EH (cell line): ENCODE results near the gene SEMA3B.
A peak's percentile ranks its signal among the peaks of the same experiment; 100 is the strongest.
"Not testable (repeated sequence)": the region's sequence is repeated elsewhere in the genome, so short reads cannot be mapped to it uniquely, and the experiment has no call there.

Source experiments
- DNase-seq: peaks from one replicate; pipeline ENCODE4 v3.0.0-alpha.2; 2015; ENCODE audit warnings: low read depth

Gene SEMA3B

GRCh38 chr3:50237754-50238548 is 31.0 kb upstream of the SEMA3B start:
- DNase-seq, result peak; percentile 92

DNA sequence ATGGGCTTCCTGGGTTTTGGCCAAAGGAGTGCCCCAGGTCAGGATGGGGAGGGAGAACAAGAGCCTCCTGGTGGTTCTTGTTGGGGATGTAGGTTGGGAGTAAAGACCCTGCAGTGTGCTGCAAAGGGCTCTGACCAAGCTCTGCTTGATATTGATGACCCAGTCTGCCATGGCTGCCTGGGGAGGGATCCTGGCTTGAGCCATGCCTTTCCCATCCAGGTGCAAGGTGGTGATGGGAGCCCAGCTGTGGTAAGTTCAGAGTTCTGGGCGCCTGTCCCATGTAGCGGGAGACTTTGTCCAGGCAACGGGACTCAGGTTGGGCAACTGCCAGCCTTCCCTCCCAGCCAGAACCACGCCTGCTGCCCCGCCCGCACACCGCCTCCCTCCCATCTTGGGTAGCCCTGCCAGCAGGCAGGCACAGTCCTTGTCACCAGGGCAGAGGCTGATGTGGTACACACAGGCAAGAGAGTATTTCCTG is 30.4 kb upstream of the SEMA3B start:
- peak; percentile 49 for DNase-seq

GRCh38 chr3:50239649-50240048 is 29.3 kb upstream of the SEMA3B start:
- DNase-seq, result no peak

DNA sequence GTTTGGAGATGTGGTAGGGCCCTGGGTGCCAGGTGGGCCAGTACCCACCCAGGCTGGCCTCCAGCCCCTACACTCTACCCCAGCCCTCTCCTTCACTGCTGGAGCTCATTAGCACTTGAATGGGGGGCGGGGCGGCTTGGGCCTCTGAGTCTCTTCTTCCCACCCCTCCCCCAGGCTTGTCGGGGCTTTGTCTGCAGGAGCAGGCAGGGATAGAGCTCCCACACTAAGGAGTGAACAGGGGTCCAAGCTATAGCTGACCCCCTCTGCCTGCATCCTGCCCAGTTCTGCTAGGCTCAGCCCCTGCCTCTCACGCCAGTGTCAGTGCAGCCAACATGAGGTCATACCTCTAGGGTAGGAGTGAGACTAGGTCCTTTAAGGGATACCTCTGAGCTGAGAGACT is 27.8 kb upstream of the SEMA3B start:
- no peak for DNase-seq

DNA sequence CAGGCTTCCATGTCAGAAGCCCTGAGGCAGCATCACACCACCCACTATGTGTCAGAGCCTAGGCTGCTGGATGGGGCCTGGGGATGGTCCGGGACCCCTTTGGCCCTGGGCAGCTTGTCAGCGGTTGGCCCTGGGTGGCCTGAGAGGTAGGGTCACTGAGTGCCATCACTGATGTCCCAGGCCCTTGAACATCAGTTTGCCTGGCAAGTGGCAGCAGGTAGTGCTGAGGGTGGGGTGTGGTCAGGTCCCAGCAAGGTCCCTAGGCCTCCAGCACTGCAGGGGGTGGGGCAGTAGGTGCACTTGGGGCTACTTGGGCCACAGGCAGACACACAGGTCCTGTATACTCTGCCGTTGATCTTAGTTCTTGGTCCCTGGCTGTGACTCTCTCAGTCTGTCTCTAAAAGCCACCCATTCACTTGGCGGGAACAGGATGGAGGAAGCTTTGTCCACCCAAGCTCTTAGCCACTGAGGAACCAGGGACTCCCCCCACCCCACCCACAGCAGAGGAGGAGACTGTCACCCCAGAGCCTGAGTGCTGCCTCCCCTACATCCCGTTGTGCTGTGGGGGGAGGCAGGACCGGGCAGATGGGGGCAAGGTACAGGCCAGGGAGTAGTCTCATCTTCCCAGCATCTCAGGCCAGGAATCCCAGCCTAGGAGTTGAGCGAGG is 27.1 kb upstream of the SEMA3B start:
- DNase-seq, result no peak

DNA sequence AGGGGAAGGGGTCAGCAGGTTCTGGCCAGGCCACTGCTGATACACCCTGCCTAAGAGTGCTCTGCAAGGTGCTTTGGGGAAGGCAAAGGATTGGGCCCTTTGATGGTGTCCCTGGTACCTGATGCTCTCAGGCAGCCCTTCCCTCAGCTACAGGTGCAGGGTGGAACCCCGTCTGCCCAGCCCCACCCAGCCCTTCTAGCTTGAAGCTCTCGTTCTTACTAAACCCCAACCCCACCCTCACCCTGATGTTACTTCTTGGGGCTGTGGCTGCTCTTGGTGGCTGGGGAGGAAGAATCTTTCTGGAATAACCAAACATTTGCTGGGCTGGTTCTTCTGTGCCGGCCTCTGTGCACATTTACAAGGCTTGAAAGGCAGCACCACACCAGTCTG is 26.6 kb upstream of the SEMA3B start:
- no peak for DNase-seq

GRCh38 chr3:50242851-50243542 is 25.9 kb upstream of the SEMA3B start:
- DNase-seq, result peak; percentile 72

- DNase-seq, result no peak
Measured at GRCh38 chr3:50243543-50243895, 25.4 kb upstream of the SEMA3B start.

GRCh38 chr3:50244813-50245212 is 24.1 kb upstream of the SEMA3B start:
- DNase-seq, result not testable (repeated sequence)

GRCh38 chr3:50245251-50245745 is 23.6 kb upstream of the SEMA3B start:
- no peak for DNase-seq

GRCh38 chr3:50245831-50246516 is 23.0 kb upstream of the SEMA3B start:
- DNase-seq, result peak; percentile 49

GRCh38 chr3:50246517-50246954 is 22.4 kb upstream of the SEMA3B start:
- DNase-seq, result peak; percentile 99

DNA sequence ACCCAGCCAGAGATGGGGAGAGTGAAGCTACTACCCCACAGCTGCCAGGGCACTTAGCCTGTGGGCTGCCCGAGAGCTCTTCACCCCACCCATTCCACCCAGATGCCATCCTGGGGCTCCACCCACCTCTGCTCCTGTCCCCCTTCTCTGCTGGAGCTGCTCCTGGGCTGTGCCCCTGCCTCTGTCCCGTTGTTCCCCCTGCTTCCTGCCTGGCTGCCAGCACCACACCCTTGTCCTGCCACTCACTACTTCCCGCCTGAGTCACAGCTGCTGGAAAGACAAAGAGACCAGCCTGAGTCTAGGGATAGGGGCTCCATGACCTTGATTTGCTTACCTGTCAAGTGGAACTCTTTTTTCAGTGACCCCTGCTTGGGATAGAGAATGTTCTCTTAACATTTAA is 20.6 kb upstream of the SEMA3B start:
- peak; percentile 70 for DNase-seq

- DNase-seq, result no peak
Measured at GRCh38 chr3:50249457-50249856, 19.5 kb upstream of the SEMA3B start.

DNA sequence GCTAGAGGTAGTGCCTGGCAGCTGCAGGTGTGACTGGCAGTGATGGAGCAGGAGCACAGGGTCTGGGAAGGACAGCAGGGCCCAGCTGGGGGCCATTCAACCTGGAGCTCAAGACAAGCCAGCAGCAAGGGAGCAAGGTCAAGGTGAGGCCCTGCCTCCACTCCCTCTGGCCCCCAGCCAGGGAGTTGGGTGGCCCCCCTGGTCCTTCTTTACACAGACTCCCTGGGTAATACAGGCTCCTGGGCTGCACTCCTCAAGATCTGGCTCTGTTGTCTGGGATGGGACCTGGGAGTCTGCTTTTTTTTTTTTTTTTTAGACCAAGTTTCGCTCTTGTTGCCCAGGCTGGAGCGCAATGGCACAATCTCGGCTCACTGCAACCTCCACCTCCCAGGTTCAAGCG is 18.4 kb upstream of the SEMA3B start:
- no peak for DNase-seq

- peak; percentile 91 for DNase-seq
Measured at GRCh38 chr3:50251220-50251619, 17.7 kb upstream of the SEMA3B start.

DNA sequence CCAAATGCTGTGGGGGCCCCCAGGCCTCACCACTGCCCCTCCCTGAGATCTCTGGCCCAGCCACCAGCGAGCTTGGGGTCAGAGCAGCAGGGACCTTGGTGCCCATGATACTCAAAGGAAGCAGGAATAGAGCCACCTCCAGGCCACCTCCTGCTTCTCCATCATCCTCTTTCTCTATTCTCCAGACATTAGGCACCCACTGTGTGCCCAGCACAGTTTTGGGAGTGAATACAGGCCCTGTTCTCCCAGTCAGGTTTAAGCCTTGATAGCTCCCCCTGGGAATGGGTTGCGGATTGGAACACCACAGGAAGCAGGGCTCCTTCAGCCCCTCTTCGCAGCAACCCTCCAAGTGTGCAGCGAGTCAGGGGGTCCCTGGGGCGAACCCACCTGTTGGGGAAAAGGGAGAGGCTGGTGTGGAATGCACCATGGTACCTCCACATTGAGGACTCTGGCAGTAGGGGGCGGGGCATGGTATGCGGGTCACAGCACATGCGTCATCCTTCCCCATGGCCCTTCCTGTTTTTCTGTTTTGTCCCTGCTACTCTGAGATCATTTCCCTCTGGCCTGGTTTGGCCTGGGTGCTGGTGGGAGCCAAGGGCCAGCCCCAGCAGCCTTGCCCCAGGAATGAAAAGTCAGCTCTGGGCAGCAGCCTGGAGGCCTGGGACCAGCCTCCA is 14.2 kb upstream of the SEMA3B start:
- DNase-seq, result peak; percentile 51

GRCh38 chr3:50255251-50255615 is 13.7 kb upstream of the SEMA3B start:
- no peak for DNase-seq

- peak; percentile 52 for DNase-seq
Measured at GRCh38 chr3:50256978-50257890, 11.7 kb upstream of the SEMA3B start.

- DNase-seq, result no peak
Measured at GRCh38 chr3:50258029-50258680, 10.8 kb upstream of the SEMA3B start.
